Liver (tissue), 9 donors: Measurements from ENCODE around the gene XYLT1. TPM values are rescaled to one million over a fixed set of nuclear protein-coding genes. Genes with fewer than 3 reads are reported as not detected.

Source experiments
- DNase-seq: peaks from one replicate; pipeline ENCODE4 v3.0.0-alpha.2; 2017; ENCODE audit warnings: low spot score
- H3K27ac ChIP-seq, 2 donors: one replicate each; pipeline ENCODE4 v1.7.0; 2013; ENCODE audit warnings: inconsistent platforms in 2 of 2, low read length in 2 of 2, control low read depth in 1 of 2, low read depth in 1 of 2, mild to moderate bottlenecking in 1 of 2
- H3K27me3 ChIP-seq, 4 donors: one replicate each; pipeline versions ENCODE4 v1.6.1 to v1.7.0; 2013; ENCODE audit warnings: low read length in 3 of 4, inconsistent platforms in 1 of 4, mild to moderate bottlenecking in 1 of 4, moderate library complexity in 1 of 4; ENCODE audit not compliant: control insufficient read depth in 4 of 4, insufficient read depth in 4 of 4
- H3K36me3 ChIP-seq, 4 donors: one replicate each; pipeline versions ENCODE4 v1.6.1 to v1.7.0; 2013; ENCODE audit warnings: low read length in 3 of 4, mild to moderate bottlenecking in 3 of 4, low read depth in 1 of 4, moderate library complexity in 1 of 4; ENCODE audit not compliant: control insufficient read depth in 4 of 4, insufficient read depth in 3 of 4
- H3K4me1 ChIP-seq, 4 donors: one replicate each; pipeline versions ENCODE4 v1.6.1 to v1.7.0; 2013; ENCODE audit warnings: low read length in 3 of 4, mild to moderate bottlenecking in 3 of 4, moderate library complexity in 1 of 4; ENCODE audit not compliant: control insufficient read depth in 4 of 4, insufficient read depth in 4 of 4
- H3K4me3 ChIP-seq, 3 donors: one replicate each; pipeline versions ENCODE4 v1.6.1 to v1.7.0; 2013; ENCODE audit warnings: low read length in 3 of 3, control low read depth in 1 of 3, low read depth in 1 of 3, mild to moderate bottlenecking in 1 of 3
- H3K9ac ChIP-seq, 2 donors: one replicate each; pipeline ENCODE4 v1.7.0; 2013; ENCODE audit warnings: low read length in 2 of 2, mild to moderate bottlenecking in 2 of 2, moderate library complexity in 2 of 2, control low read depth in 1 of 2, low read depth in 1 of 2
- H3K9me3 ChIP-seq, 4 donors: one replicate each; pipeline versions ENCODE4 v1.6.1 to v1.7.0; 2013; ENCODE audit warnings: low read length in 3 of 4; ENCODE audit not compliant: control insufficient read depth in 4 of 4
- ATF3 ChIP-seq: IDR thresholded peaks from 2 replicates; pipeline ENCODE4 v1.6.1; 2016; ENCODE audit warnings: antibody characterized with exemption
- EGR1 ChIP-seq, 2 donors: IDR thresholded peaks; 2 replicates each; pipeline ENCODE4 v1.6.1; 2016 to 2018; ENCODE audit warnings: antibody characterized with exemption in 2 of 2, low read depth in 2 of 2
- FOXA1 ChIP-seq: IDR thresholded peaks from 2 replicates; pipeline ENCODE4 v1.6.1; 2016; ENCODE audit warnings: antibody characterized with exemption
- FOXA2 ChIP-seq: IDR thresholded peaks from 2 replicates; pipeline ENCODE4 v1.6.1; 2016; ENCODE audit warnings: antibody characterized with exemption
- GABPA ChIP-seq, 2 donors: IDR thresholded peaks in 1 of 2; conservative IDR thresholded peaks in 1 of 2; 2 replicates each; pipeline ENCODE4 v1.6.1; 2016; ENCODE audit warnings: antibody characterized with exemption in 2 of 2, mild to moderate bottlenecking in 1 of 2, moderate library complexity in 1 of 2
- HNF4A ChIP-seq, 2 donors: conservative IDR thresholded peaks; 2 replicates each; pipeline ENCODE4 v1.6.1; 2016; ENCODE audit warnings: antibody characterized with exemption in 2 of 2, mild to moderate bottlenecking in 2 of 2
- HNF4G ChIP-seq: IDR thresholded peaks from 2 replicates; pipeline ENCODE4 v1.6.1; 2016; ENCODE audit warnings: antibody characterized with exemption
- NR2F2 ChIP-seq: IDR thresholded peaks from 2 replicates; pipeline ENCODE4 v1.6.1; 2016; ENCODE audit warnings: antibody characterized with exemption
- RAD21 ChIP-seq, 2 donors: IDR thresholded peaks; 2 replicates each; pipeline ENCODE4 v1.6.1; 2016; ENCODE audit warnings: antibody characterized with exemption in 2 of 2, mild to moderate bottlenecking in 2 of 2
- SP1 ChIP-seq: IDR thresholded peaks from 2 replicates; pipeline ENCODE4 v1.6.1; 2018; ENCODE audit warnings: antibody characterized with exemption, mild to moderate bottlenecking
- TAF1 ChIP-seq: conservative IDR thresholded peaks from 2 replicates; pipeline ENCODE4 v1.6.1; 2016; ENCODE audit warnings: antibody characterized with exemption, mild to moderate bottlenecking
- YY1 ChIP-seq: IDR thresholded peaks from 2 replicates; pipeline ENCODE4 v1.6.1; 2016; ENCODE audit warnings: antibody characterized with exemption, mild to moderate bottlenecking
- ZBTB33 ChIP-seq: IDR thresholded peaks from 2 replicates; pipeline ENCODE4 v1.6.1; 2016; ENCODE audit warnings: antibody characterized with exemption
- WGBS: extraction: QIAGEN DNeasy Blood & Tissue Kit; methylation state at CpG from one replicate; pipeline ENCODE4 v1.1.7; 2013; 5-methylcytosine and 5-hydroxymethylcytosine counted together
- polyA plus RNA-seq, 2 donors: library from polyadenylated mRNA; stranded (reverse) in 1 of 2; unstranded in 1 of 2; fragments of 200-250 nt in 1 of 2; fragments of >200 nt in 1 of 2; fragmentation: Nextera tagmentation in 1 of 2; extraction: Ambion mirVana in 1 of 2; gene quantifications; one replicate each; pipeline versions ENCODE4 v1.2.1 to v1.2.3, GENCODE V29; 2013 to 2015
- total RNA-seq, 2 donors: library from RNA; depleted of rRNA; stranded (reverse); fragments of >200 nt; gene quantifications; one replicate each; pipeline ENCODE4 v1.2.3, GENCODE V29; 2014
- TF ChIP-seq, protein P1 (sequence below): IDR thresholded peaks from 2 replicates; pipeline ENCODE4 v1.6.1; 2016; ENCODE audit warnings: antibody characterized with exemption, mild to moderate bottlenecking
- TF ChIP-seq, protein P2 (sequence below): IDR thresholded peaks from 2 replicates; pipeline ENCODE4 v1.6.1; 2016; ENCODE audit warnings: antibody characterized with exemption
- donor health status: healthy.
- donor health status: healthy.
- donor health status: healthy.
- donor health status: healthy.
- donor health status: healthy.

The XYLT1 gene
- total and polyA plus RNA-seq, 4 donors: 0.25 to 2.3 (median 0.53) TPM

- TF ChIP-seq, protein P1, sequence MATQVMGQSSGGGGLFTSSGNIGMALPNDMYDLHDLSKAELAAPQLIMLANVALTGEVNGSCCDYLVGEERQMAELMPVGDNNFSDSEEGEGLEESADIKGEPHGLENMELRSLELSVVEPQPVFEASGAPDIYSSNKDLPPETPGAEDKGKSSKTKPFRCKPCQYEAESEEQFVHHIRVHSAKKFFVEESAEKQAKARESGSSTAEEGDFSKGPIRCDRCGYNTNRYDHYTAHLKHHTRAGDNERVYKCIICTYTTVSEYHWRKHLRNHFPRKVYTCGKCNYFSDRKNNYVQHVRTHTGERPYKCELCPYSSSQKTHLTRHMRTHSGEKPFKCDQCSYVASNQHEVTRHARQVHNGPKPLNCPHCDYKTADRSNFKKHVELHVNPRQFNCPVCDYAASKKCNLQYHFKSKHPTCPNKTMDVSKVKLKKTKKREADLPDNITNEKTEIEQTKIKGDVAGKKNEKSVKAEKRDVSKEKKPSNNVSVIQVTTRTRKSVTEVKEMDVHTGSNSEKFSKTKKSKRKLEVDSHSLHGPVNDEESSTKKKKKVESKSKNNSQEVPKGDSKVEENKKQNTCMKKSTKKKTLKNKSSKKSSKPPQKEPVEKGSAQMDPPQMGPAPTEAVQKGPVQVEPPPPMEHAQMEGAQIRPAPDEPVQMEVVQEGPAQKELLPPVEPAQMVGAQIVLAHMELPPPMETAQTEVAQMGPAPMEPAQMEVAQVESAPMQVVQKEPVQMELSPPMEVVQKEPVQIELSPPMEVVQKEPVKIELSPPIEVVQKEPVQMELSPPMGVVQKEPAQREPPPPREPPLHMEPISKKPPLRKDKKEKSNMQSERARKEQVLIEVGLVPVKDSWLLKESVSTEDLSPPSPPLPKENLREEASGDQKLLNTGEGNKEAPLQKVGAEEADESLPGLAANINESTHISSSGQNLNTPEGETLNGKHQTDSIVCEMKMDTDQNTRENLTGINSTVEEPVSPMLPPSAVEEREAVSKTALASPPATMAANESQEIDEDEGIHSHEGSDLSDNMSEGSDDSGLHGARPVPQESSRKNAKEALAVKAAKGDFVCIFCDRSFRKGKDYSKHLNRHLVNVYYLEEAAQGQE: no peak
- TF ChIP-seq ATF3 (no peak), RAD21 (IDR thresholded peaks at IDR 0.05) (no peak), FOXA2 (no peak), HNF4A (conservative IDR thresholded peaks at IDR 0.05) (no peak), FOXA1 (no peak)
Observed at GRCh38 chr16:17080105-17080504, 390.7 kb downstream of the XYLT1 start (continued).

DNA sequence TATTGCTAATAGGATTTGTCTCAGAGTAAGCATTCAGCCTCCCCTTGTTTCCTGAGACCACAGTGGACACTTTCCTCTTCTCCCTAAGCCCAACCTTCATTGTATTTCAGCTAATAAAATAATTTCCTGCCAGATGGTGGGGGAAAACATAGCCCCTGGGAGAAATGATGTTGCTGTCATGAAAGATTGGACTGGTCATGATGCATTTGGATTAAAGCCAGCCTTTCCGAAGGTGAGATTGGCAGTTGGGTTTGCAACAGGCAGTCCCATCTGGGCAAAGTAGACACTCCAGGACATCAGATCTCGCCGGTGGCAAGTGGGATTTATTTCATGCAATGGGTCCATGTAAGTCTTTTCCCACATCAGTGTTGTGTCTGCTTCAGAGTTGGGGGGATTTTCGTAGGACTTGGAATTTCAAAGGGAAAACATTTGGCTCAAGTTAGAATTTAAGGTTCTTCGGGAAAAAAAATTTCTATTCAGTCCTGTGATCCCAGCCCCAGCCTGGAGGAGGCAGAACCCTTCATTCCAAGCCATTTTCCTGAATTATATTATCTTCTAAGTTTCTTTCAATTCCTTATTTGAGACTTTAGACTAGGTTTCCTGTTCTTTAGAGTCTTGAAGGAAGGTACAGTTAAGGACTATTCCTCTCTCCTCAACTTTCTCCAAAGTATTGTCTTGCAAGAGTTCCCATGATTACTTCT, 391.7 kb downstream of the XYLT1 start:
- peaks cover 0 to 6% (median 0%) of the 10 kb centered on the region in 4 donors for H3K27me3 ChIP-seq
- H3K27ac ChIP-seq: no peak overlapping the region
- H3K4me3 ChIP-seq: no peak overlapping the region
- no peaks in the 10 kb centered on the region for H3K4me1 ChIP-seq
- no peak for DNase-seq
- H3K9ac ChIP-seq: no peak overlapping the region
- H3K9me3 ChIP-seq: no peaks in the 10 kb centered on the region
- no peaks in the 10 kb centered on the region for H3K36me3 ChIP-seq
- 61% methylated on average over 5 of the region's 5 CpGs for WGBS
- TF ChIP-seq FOXA2 (no peak), HNF4G (no peak), SP1 (no peak), ZBTB33 (no peak), EGR1 (IDR thresholded peaks at IDR 0.05; ENCODE audit: low read depth in 2 of 2) (no peak), GABPA (IDR thresholded peaks at IDR 0.05 in 1 of 2, conservative IDR thresholded peaks at IDR 0.05 in 1 of 2) (no peak), YY1 (no peak), TAF1 (no peak), ATF3 (no peak), NR2F2 (no peak)
- TF ChIP-seq, protein P2, sequence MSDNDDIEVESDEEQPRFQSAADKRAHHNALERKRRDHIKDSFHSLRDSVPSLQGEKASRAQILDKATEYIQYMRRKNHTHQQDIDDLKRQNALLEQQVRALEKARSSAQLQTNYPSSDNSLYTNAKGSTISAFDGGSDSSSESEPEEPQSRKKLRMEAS: no peak
- TF ChIP-seq, protein P1: no peak
